Measurements from ENCODE around the gene KRTAP3-1. TPM values are rescaled to one million over a fixed set of nuclear protein-coding genes. Genes with fewer than 3 reads are reported as not detected.

The KRTAP3-1 gene
- total and polyA plus RNA-seq, 4 experiments from 2014 or later = not detected

- H3K36me3 Mint-ChIP-seq = no peaks in the 10 kb centered on the region
- no peak for DNase-seq
- no peaks in the 10 kb centered on the region for H3K4me1 ChIP-seq (ENCODE audit: insufficient read depth, low read length)
- POLR2A ChIA-PET (ENCODE audit: partially characterized antibody) = no interaction called here
- H3K27me3 Mint-ChIP-seq = peaks cover 17 to 25% of the 10 kb centered on the region in 2 donors
- no peaks in the 10 kb centered on the region for H3K27me3 ChIP-seq (ENCODE audit: insufficient read depth, low read length)
- H3K9me3 ChIP-seq (ENCODE audit: control insufficient read depth in 1 of 2, low read length in 2 of 2) = no peaks in the 10 kb centered on the region
- CTCF ChIA-PET (ENCODE audit: partially characterized antibody) = no interaction called here
- H3K36me3 ChIP-seq (ENCODE audit: insufficient read depth, low read length) = no peaks in the 10 kb centered on the region
- no peak within 1 kb of the TSS for H3K27ac ChIP-seq (ENCODE audit: low read depth, low read length)
- intact Hi-C loops (cut with micrococcal nuclease) = no loop called here
- H3K4me1 Mint-ChIP-seq = no peaks in the 10 kb centered on the region
- H3K4me3 Mint-ChIP-seq = no peak within 1 kb of the TSS
- H3K9me3 Mint-ChIP-seq = no peaks in the 10 kb centered on the region
- H3K27ac Mint-ChIP-seq = no peak within 1 kb of the TSS
- H3K4me3 ChIP-seq (ENCODE audit: low read length in 2 of 2) = no peak within 1 kb of the TSS
Observed at GRCh38 chr17:41026715-41027471, 18.0 kb upstream of the KRTAP3-1 start, which contains the start of gene KRTAP1-5. Gene KRTAP1-5, minus strand, starts transcription at chr17:41027208. Its CDS starts 53 bp downstream, at chr17:41027155.

- ChIA-PET CTCF (ENCODE audit: partially characterized antibody) (no interaction called here), POLR2A (ENCODE audit: partially characterized antibody) (no interaction called here)
- no peaks in the 10 kb centered on the region for H3K4me1 Mint-ChIP-seq
- Histone ChIP-seq H3K36me3 (ENCODE audit: insufficient read depth, low read length) (no peaks in the 10 kb centered on the region), H3K4me1 (ENCODE audit: insufficient read depth, low read length) (no peaks in the 10 kb centered on the region), H3K27ac (ENCODE audit: low read depth, low read length) (no peak overlapping the region), H3K9me3 (ENCODE audit: control insufficient read depth in 1 of 2, low read length in 2 of 2) (no peaks in the 10 kb centered on the region), H3K27me3 (ENCODE audit: insufficient read depth, low read length) (no peaks in the 10 kb centered on the region), H3K4me3 (ENCODE audit: low read length in 2 of 2) (no peak overlapping the region)
- no peak overlapping the region for H3K27ac Mint-ChIP-seq
- intact Hi-C loops (cut with micrococcal nuclease) = no loop called here
- no peak for DNase-seq
- H3K36me3 Mint-ChIP-seq = no peaks in the 10 kb centered on the region
- H3K4me3 Mint-ChIP-seq = no peak overlapping the region
- peaks cover 0 to 6% (median 3%) of the 10 kb centered on the region in 8 donors for H3K9me3 Mint-ChIP-seq
- H3K27me3 Mint-ChIP-seq = peaks cover 14 to 16% of the 10 kb centered on the region in 2 donors
Observed at GRCh38 chr17:41024697-41025096, 15.8 kb upstream of the KRTAP3-1 start.

- peaks cover 7 to 10% of the 10 kb centered on the region in 2 donors for H3K27me3 Mint-ChIP-seq
- Histone ChIP-seq H3K4me1 (ENCODE audit: insufficient read depth, low read length) (no peaks in the 10 kb centered on the region), H3K9me3 (ENCODE audit: control insufficient read depth in 1 of 2, low read length in 2 of 2) (no peaks in the 10 kb centered on the region)
Observed at GRCh38 chr17:41020336-41020735, 11.4 kb upstream of the KRTAP3-1 start.

GRCh38 chr17:41019415-41019814, 10.5 kb upstream of the KRTAP3-1 start:
- H3K27ac Mint-ChIP-seq = no peak overlapping the region
- no peaks in the 10 kb centered on the region for H3K36me3 Mint-ChIP-seq
- POLR2A ChIA-PET (ENCODE audit: partially characterized antibody) = no interaction called here

More at GRCh38 chr17:41020336-41020735, 11.4 kb upstream of the KRTAP3-1 start:
- Mint-ChIP-seq H3K4me1 (no peaks in the 10 kb centered on the region), H3K4me3 (no peak overlapping the region), H3K9me3 (peaks cover 0 to 6% (median 3%) of the 10 kb centered on the region in 8 donors), H3K36me3 (no peaks in the 10 kb centered on the region), H3K27ac (no peak overlapping the region)
- Histone ChIP-seq H3K4me3 (ENCODE audit: low read length in 2 of 2) (no peak overlapping the region), H3K27me3 (ENCODE audit: insufficient read depth, low read length) (no peaks in the 10 kb centered on the region), H3K27ac (ENCODE audit: low read depth, low read length) (no peak overlapping the region), H3K36me3 (ENCODE audit: insufficient read depth, low read length) (no peaks in the 10 kb centered on the region)
- intact Hi-C loops (cut with micrococcal nuclease) = no loop called here
- ChIA-PET CTCF (ENCODE audit: partially characterized antibody) (no interaction called here), POLR2A (ENCODE audit: partially characterized antibody) (no interaction called here)
- no peak for DNase-seq

GRCh38 chr17:41018541-41018940, 9.6 kb upstream of the KRTAP3-1 start:
- POLR2A ChIA-PET (ENCODE audit: partially characterized antibody) = no interaction called here
- Histone ChIP-seq H3K4me1 (ENCODE audit: insufficient read depth, low read length) (no peaks in the 10 kb centered on the region), H3K9me3 (ENCODE audit: control insufficient read depth in 1 of 2, low read length in 2 of 2) (no peaks in the 10 kb centered on the region), H3K4me3 (ENCODE audit: low read length in 2 of 2) (no peak overlapping the region), H3K36me3 (ENCODE audit: insufficient read depth, low read length) (no peaks in the 10 kb centered on the region), H3K27me3 (ENCODE audit: insufficient read depth, low read length) (no peaks in the 10 kb centered on the region), H3K27ac (ENCODE audit: low read depth, low read length) (no peak overlapping the region)
- H3K36me3 Mint-ChIP-seq = no peaks in the 10 kb centered on the region
- no peaks in the 10 kb centered on the region for H3K4me1 Mint-ChIP-seq
- peaks cover 7 to 8% of the 10 kb centered on the region in 2 donors for H3K27me3 Mint-ChIP-seq
- H3K27ac Mint-ChIP-seq = peak overlapping the region in 1 of 7 donors; percentile 66
- intact Hi-C loops (cut with micrococcal nuclease) = no loop called here
- H3K9me3 Mint-ChIP-seq = peaks cover 0 to 6% (median 3%) of the 10 kb centered on the region in 8 donors
- H3K4me3 Mint-ChIP-seq = no peak overlapping the region
- DNase-seq = no peak
- CTCF ChIA-PET (ENCODE audit: partially characterized antibody) = no interaction called here

More at GRCh38 chr17:41019415-41019814, 10.5 kb upstream of the KRTAP3-1 start:
- Mint-ChIP-seq H3K27me3 (peaks cover 8 to 10% of the 10 kb centered on the region in 2 donors), H3K4me1 (no peaks in the 10 kb centered on the region), H3K9me3 (peaks cover 0 to 6% (median 3%) of the 10 kb centered on the region in 8 donors), H3K4me3 (no peak overlapping the region)
- Histone ChIP-seq H3K9me3 (ENCODE audit: control insufficient read depth in 1 of 2, low read length in 2 of 2) (no peaks in the 10 kb centered on the region), H3K36me3 (ENCODE audit: insufficient read depth, low read length) (no peaks in the 10 kb centered on the region), H3K4me3 (ENCODE audit: low read length in 2 of 2) (no peak overlapping the region), H3K4me1 (ENCODE audit: insufficient read depth, low read length) (no peaks in the 10 kb centered on the region), H3K27ac (ENCODE audit: low read depth, low read length) (no peak overlapping the region), H3K27me3 (ENCODE audit: insufficient read depth, low read length) (no peaks in the 10 kb centered on the region)
- intact Hi-C loops (cut with micrococcal nuclease) = no loop called here
- DNase-seq = no peak
- CTCF ChIA-PET (ENCODE audit: partially characterized antibody) = no interaction called here

- no peak for DNase-seq
Observed at GRCh38 chr17:41016578-41017215, 7.8 kb upstream of the KRTAP3-1 start.

GRCh38 chr17:41015454-41015853, 6.5 kb upstream of the KRTAP3-1 start:
- Histone ChIP-seq H3K4me1 (ENCODE audit: insufficient read depth, low read length) (no peaks in the 10 kb centered on the region), H3K27me3 (ENCODE audit: insufficient read depth, low read length) (no peaks in the 10 kb centered on the region), H3K36me3 (ENCODE audit: insufficient read depth, low read length) (no peaks in the 10 kb centered on the region), H3K9me3 (ENCODE audit: control insufficient read depth in 1 of 2, low read length in 2 of 2) (no peaks in the 10 kb centered on the region), H3K27ac (ENCODE audit: low read depth, low read length) (no peak overlapping the region), H3K4me3 (ENCODE audit: low read length in 2 of 2) (no peak overlapping the region)
- CTCF ChIA-PET (ENCODE audit: partially characterized antibody) = no interaction called here
- Mint-ChIP-seq H3K4me1 (no peaks in the 10 kb centered on the region), H3K27me3 (peaks cover 5 to 7% of the 10 kb centered on the region in 2 donors), H3K9me3 (peaks cover 0 to 2% (median 0%) of the 10 kb centered on the region in 8 donors), H3K4me3 (no peak overlapping the region), H3K36me3 (no peaks in the 10 kb centered on the region), H3K27ac (no peak overlapping the region)
- DNase-seq = no peak
- POLR2A ChIA-PET (ENCODE audit: partially characterized antibody) = no interaction called here
- intact Hi-C loops (cut with micrococcal nuclease) = no loop called here

More at GRCh38 chr17:41016578-41017215, 7.8 kb upstream of the KRTAP3-1 start:
- Histone ChIP-seq H3K4me1 (ENCODE audit: insufficient read depth, low read length) (no peaks in the 10 kb centered on the region), H3K27ac (ENCODE audit: low read depth, low read length) (no peak overlapping the region), H3K27me3 (ENCODE audit: insufficient read depth, low read length) (no peaks in the 10 kb centered on the region), H3K36me3 (ENCODE audit: insufficient read depth, low read length) (no peaks in the 10 kb centered on the region), H3K4me3 (ENCODE audit: low read length in 2 of 2) (no peak overlapping the region), H3K9me3 (ENCODE audit: control insufficient read depth in 1 of 2, low read length in 2 of 2) (no peaks in the 10 kb centered on the region)
- Mint-ChIP-seq H3K36me3 (no peaks in the 10 kb centered on the region), H3K4me3 (no peak overlapping the region), H3K9me3 (peaks cover 0 to 5% (median 3%) of the 10 kb centered on the region in 8 donors), H3K27ac (no peak overlapping the region), H3K4me1 (no peaks in the 10 kb centered on the region), H3K27me3 (peaks cover 7 to 8% of the 10 kb centered on the region in 2 donors)
- ChIA-PET CTCF (ENCODE audit: partially characterized antibody) (no interaction called here), POLR2A (ENCODE audit: partially characterized antibody) (no interaction called here)
- intact Hi-C loops (cut with micrococcal nuclease) = no loop called here
